NCI-H128 (cell line): ENCODE results near the gene OPRL1.
A peak's percentile ranks its signal among the peaks of the same experiment; 100 is the strongest.
"Not testable (repeated sequence)": the region's sequence is repeated elsewhere in the genome, so short reads cannot be mapped to it uniquely, and the experiment has no call there.

Source experiments
- DNase-seq: peaks from one replicate; lab custom pipeline; 2025; ENCODE audit not compliant: unreplicated experiment; lab: John Stamatoyannopoulos, UW

The OPRL1 gene

DNA sequence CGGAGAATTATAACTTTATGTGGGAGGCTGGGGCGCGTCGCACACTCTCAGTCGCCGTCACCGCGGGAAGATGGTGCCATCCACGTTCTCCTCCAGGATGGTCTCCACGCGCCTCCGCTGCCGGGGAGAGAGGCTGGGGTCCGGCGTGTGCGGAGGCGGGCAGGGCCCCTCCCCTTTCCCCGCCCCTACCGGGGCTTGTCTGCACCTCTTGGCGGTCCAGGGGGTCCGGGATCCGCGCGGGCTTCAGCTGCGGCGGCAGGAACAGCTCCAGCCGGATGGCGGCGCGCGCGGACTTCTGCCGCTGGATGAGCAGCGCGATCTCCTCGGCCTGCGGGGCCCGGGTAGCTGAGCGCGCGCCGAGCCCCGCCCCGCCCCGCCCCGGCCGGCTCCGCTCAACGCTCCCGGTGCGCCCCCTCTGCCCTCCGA, 3.5 kb downstream of the OPRL1 start:
- peak; percentile 56 for DNase-seq

DNA sequence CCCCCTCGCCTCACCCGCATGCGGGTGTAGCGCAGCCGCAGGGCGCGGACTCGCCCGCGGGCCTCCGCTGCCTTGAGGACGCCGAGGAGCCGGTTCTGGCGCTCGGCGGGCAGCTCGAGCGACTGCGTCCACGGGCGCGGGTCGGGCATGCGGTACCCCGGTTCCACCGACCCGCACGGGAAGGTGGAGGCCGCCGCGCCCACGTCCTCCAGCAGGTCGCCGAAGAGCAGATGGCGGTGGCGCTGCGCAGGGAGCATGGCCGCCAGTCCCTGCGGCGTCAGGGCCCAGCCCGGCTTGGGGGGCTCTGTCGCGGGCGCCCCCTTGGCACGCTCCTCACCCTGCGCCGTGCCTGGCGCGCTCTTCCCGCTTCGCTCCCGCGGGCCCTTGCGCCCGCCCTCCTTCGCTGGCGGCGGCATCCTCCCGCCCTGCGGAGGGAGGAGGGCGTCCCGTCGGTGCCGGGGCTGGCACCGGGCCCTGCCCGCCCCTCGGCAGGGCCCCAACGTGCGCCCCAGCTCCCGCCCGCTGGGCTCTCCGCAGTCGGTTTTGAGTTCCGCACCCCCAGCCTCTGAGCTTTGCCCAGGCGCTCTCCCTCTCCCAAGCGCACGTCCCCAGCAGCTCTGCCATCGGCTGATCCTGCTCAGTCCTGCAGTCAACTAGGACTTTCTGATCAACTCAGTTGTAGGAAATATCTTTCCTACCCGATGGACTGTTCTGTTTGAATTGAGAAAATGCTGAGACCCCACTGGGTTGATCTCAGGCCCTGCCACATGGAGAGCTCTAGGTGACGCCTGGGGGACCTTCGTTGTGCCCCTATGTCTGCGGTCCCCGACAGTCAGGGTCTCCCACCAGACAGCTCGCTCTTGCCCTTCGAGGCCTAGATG, 4.2 kb downstream of the OPRL1 start, which contains the start of gene LKAAEAR1:
LKAAEAR1 (minus strand) TSS at position 595 of the 881 bp plus-strand sequence; CDS start at position 416, 179 bp downstream.
- no peak for DNase-seq

DNA sequence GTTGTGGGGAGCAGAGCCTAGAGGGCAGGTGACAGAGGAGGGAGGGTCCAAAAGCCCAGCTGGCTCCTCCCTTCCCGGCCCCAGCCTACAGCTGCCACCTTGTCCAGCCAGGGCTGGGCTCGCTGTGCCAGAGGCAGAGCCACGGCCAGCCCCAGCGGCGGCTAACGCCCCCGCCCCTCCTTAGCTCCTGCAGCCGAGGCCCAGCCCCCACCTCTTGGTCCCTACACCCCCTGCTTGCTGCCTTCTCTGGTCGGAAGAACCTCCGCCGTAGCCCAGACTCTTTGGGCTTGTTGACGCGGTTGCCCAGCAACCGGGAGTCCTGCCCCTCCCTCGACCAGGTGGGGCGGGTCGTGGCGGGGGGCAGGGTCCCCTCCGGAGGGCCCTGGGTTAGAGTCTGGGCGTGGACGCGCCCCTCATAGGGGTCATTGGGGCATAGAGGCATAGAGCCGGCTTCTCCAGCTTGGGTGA, 4.8 kb downstream of the OPRL1 start:
- DNase-seq: no peak

DNA sequence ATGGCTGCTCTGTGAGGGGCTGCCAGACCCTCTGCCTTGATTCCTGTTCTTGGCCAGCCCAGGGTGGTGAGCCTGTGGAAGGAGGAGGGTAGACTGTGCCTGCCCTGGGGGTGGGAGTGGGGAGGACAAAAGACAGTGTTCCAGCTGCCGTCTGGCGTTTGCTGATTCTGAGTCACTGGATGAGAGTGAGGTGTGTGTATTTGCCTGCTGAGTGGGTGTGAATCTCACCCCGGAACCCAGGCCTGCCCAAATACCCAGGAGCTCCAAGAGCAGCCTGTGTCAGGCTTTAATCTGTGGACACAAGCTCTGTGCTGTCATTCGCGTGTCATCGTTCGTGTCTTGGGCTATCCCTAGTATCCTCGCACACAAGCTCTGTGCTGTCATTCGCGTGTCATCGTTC, 6.9 kb downstream of the OPRL1 start:
- DNase-seq: no peak

DNA sequence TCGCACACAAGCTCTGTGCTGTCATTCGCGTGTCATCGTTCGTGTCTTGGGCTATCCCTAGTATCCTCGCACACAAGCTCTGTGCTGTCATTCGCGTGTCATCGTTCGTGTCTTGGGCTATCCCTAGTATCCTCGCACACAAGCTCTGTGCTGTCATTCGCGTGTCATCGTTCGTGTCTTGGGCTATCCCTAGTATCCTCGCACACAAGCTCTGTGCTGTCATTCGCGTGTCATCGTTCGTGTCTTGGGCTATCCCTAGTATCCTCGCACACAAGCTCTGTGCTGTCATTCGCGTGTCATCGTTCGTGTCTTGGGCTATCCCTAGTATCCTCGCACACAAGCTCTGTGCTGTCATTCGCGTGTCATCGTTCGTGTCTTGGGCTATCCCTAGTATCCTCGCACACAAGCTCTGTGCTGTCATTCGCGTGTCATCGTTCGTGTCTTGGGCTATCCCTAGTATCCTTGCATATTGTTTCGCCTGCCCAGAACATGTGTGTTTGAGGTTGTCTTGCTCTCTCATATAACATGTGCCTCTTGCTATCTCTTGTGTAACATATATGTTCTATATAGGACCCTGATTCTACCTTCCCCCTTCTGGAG, 7.4 kb downstream of the OPRL1 start:
- DNase-seq: not testable (repeated sequence)

DNA sequence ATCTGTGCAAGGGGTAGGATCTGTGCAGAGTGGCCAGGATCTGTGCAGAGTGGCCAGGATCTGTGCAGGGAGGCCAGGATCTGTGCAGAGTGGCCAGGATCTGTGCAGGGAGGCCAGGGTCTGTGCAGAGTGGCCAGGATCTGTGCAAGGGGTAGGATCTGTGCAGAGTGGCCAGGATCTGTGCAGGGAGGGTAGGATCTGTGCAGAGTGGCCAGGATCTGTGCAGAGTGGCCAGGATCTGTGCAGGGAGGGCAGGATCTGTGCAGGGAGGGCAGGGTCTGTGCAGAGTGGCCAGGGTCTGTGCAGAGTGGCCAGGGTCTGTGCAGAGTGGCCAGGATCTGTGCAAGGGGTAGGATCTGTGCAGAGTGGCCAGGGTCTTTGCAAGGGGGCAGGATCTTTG, 8.7 kb downstream of the OPRL1 start:
- DNase-seq: not testable (repeated sequence)

DNA sequence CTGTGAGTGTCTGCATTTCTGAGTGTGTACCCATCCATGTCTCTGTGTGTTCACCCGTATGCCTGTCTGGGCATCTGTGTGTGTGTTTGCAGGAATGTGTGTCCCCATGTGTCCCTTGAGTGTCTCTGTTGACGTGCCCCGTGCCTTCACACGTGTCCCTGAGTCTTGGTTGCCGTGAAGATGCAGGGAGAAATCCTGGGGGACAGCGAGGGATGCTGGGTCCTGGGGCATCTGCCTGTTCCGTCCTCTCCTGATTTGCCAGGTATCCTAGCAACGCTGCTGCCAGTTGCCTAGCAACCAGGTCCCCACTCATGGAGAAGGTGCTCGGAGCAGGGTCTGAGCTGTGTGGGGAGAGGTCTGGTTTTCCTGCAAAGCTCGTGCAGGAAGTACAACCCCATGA, 10.3 kb downstream of the OPRL1 start:
- no peak for DNase-seq

DNA sequence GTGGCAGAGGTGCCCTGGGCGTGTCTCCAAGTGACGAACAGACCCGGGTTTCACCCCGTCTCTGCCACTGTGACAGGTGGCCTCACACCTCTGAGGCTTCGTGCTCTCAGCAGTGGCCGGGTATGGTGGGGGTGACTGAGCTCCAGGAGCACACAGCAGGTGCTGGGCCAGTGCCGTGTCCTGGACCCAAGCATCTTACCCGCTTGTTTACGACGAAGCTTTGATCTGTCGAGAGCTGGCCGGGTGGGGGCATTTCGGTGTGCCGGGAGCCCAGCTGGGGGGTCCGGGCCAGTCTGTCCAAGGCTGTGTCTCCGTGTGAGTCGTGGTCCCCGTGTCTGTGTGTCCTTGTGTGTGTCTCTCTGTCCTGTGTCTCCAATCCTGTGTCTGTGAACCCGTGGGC, 11.5 kb downstream of the OPRL1 start:
- DNase-seq: no peak

DNA sequence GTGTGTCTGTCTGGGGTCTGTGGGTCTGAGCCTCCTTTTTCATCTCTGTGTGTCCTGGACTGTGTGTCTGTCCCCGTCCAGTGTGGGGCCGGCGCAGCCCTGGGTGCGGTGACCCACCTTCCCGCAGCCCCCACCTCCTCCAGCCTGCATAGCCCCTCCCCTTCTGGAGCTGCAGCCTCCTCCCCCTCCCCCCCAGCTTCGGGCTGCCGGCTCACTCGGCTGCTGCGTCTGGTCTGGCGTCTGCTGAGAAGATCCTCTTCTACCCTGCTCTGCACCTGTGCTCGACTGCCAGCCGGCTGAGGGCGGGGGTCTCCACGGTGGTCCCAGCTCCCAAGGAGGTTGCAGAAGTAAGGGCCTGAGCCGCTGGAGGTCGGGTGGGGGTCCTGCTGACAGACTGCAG, 11.9 kb downstream of the OPRL1 start:
- no peak for DNase-seq

DNA sequence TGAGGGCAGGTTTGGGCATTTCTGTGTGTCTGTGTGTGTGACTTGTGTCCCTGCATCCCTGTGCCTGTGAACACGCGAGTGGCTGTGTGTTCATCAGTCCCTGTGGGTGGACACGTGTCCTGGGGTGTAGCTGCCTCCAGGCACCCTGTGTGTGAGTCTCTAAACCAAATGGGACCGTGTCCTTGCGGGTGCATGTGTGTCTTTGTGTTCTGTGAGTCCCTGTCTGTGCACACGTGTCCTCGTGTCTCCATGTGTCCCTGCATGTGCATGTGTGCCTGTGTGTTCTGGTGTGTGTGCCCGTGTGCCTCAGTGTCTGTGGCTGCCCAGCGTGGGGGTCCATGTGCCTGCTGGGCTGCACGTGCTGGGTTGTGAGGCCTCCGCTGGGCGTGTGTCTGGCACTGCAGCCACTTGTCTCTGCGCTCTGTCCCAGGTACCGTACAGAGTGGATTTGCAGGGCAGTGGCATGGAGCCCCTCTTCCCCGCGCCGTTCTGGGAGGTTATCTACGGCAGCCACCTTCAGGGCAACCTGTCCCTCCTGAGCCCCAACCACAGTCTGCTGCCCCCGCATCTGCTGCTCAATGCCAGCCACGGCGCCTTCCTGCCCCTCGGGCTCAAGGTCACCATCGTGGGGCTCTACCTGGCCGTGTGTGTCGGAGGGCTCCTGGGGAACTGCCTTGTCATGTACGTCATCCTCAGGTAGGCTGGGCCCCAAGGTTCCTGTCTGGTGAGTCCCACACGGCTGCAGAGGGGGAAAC, 12.6 kb downstream of the OPRL1 start:
- DNase-seq: no peak

DNA sequence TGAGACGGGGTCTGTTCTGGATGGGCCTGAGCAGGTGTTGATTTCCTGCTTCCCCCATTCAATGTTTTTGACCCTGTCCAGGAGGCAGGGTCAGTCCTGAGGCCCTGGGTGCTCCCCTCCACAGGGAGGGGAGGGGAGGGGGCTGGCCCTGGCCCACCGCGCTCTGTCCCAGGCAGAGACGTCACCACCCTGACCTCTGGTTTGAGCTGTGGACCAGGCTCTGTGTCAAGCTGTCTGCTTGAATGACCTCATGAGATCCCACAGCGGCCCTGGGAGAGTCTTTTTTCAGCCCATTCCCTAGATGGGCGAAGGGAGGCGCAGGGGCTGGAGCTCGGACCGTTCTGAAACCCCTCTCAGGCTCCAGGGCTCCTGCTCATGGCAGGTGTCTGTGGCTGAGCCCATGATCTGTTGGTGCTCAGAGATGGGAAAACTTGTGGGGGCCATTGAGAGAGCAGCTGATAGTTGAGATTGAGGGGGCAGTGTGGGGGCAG, 13.2 kb downstream of the OPRL1 start:
- DNase-seq: no peak

DNA sequence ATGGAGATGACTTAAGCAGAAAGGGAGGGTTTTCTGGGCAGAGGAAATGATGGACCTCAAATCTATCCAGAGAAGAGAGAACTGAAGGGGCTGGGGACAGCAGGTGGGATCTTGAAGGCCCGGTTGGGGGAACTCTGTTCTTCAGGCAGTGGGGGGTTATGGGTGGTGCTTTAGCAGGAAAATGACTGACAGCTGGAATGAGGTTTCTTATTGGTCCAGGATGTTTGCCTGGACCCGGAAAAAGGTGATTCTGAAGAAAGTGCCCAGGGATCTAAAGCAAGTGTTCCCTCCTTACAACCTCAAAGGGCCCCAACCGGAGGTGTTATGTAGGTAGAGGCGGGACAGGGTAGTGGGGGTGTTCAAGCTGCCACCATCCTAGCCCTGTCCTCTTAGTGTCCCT, 15.6 kb downstream of the OPRL1 start:
- no peak for DNase-seq

DNA sequence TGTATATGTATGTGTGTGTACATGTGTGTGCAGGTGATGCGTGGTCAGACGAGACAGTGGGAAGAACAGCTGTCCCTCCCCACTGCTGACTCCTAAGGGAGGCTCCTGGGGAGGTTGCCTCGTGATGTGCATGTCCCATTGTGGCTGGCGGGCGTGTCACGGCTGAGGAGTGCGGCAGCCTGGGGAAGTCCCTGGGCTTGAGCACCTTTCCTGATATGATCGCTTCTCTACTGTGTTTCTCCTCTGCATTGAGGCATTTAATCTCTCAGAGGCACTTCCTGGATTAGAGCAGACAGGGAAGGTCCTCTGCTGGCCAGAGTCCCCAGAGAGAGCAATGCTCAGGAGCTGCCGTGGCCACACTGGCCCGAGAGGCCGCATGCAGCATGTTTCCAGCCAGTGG, 16.0 kb downstream of the OPRL1 start:
- no peak for DNase-seq

DNA sequence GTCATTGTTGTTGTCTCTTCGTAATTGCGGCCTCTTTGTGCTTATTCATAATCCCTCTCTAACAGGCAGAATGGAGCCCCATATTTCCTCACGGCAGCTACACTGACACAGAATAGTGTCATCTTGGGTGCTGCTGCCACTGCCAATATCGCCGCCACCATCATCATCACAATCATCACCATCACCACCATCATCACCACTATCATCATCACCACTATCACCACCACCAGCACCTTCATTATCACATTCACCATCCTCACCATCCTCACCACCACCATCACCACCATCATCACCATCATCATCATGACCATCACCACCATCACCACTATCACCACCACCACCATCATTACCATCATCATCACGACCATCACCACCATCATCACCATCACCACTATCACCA, 16.7 kb downstream of the OPRL1 start:
- no peak for DNase-seq

DNA sequence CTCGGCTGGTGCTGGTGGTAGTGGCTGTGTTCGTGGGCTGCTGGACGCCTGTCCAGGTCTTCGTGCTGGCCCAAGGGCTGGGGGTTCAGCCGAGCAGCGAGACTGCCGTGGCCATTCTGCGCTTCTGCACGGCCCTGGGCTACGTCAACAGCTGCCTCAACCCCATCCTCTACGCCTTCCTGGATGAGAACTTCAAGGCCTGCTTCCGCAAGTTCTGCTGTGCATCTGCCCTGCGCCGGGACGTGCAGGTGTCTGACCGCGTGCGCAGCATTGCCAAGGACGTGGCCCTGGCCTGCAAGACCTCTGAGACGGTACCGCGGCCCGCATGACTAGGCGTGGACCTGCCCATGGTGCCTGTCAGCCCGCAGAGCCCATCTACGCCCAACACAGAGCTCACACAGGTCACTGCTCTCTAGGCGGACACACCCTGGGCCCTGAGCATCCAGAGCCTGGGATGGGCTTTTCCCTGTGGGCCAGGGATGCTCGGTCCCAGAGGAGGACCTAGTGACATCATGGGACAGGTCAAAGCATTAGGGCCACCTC, 18.7 kb downstream of the OPRL1 start:
- no peak for DNase-seq

DNA sequence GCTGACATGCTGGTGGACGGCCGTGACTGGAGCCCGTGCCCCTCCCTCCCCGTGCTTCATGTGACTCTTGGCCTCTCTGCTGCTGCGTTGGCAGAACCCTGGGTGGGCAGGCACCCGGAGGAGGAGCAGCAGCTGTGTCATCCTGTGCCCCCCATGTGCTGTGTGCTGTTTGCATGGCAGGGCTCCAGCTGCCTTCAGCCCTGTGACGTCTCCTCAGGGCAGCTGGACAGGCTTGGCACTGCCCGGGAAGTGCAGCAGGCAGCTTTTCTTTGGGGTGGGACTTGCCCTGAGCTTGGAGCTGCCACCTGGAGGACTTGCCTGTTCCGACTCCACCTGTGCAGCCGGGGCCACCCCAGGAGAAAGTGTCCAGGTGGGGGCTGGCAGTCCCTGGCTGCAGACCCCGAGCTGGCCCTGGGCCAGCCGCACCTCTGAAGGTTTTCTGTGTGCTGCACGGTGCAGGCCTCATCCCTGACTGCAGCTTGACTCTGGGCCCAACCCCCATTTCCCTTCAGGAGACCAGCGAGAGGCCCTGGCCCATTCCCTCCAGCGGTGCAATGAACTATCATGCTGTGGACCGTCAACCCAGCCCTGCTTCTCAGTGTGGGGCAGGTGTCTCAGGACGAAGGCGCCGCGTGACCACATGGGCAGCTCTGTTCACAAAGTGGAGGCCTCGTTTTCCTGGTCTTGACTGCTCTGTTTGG, 19.4 kb downstream of the OPRL1 start:
- no peak for DNase-seq

DNA sequence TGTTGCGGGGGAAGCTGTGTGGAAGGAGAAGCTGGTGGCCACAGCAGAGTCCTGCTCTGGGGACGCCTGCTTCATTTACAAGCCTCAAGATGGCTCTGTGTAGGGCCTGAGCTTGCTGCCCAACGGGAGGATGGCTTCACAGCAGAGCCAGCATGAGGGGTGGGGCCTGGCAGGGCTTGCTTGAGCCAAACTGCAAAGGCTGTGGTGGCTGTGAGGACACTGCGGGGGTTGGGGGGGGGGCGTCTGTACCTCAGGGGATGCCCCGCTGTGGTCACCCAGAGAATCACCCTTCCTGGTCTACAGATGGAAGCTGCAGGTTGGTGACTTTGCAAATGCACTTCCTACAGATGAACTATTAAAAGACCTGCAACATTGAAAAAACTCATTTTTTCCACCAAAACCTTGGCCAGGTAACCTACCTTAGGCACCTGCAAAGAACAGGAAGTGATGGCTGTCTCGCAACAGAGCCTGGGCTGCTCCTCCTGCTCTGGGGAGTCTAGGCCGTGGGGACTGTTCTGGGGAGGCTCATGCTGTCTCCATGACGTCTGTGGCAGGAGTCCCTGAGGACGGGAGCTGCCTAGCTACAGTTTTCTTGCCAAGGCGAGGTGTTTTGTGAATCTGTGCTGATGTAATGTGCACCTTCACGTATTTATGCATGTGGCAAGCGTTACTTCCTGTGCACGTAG, 20.1 kb downstream of the OPRL1 start:
- no peak for DNase-seq

DNA sequence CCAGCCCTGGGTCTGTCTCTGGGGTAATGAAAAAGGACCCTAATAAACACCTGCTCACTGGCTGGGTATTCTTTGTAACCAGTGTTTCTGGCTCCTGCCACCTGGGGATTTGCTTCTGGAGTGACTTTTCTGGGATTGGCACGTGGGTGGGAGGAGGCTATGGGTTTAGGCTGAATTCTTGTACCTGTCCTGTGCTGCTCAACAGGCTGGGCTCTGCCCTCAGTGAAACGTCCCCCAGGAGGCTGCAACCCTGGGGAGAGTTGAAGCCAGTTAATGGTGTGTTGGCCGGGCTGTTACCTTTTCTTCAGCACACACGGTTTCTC, 20.6 kb downstream of the OPRL1 start:
- DNase-seq: no peak

DNA sequence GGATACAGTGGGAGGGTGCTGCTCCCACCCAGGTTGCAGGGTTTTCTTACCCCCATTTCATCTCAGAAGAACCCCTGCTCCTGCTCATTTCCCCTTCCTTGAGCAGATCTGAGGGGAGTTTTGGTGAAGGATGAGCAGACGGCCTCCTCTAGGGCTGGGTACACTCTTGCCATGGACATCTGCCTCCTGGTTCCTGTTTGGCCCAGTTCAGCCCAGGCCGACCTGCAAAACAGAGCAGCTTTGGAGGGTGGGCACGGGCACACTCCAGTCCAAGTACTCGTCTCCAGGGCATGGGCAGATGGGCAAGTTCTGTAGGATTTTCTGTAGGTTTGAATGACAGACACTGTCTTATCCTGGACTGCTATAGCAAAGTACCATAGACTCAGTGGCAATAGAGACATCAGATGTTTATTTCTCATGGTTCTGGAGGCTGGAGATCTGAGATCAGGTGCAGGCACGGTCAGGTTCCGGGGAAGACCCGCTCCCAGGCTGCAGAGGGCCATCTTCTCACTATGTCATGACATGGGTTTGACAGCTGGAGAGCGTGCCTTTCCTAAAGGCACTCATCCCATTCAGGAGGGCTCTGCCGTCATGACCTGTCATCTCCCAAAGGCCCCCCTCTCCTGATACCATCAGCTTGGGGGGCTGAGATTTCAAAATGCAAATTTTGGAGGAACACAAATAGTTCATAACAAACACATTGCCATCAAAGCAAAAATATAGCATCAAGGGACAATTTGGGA, 21.2 kb downstream of the OPRL1 start:
- DNase-seq: no peak
